K562 (cell line): ENCODE results near the gene IFNK. TPM values are rescaled to one million over a fixed set of nuclear protein-coding genes. Genes with fewer than 3 reads are reported as not detected.

ENCODE experiments used
- ATAC-seq: fragments of 200-7000 bp; cut with Tn5 transposase; 3 replicates; pipeline ENCODE4 v1.9.1; 2020; ENCODE audit warnings: moderate library complexity
- BruUV-seq: library from RNA; stranded (reverse); fragments of 400-500 nt; replicated peaks from 2 replicates; lab custom pipeline; 2021; lab: Mats Ljungman, UMichigan
- CTCF ChIA-PET: fragments of 300-600 bp; formaldehyde crosslinking; extraction: SDS; loops from one replicate; lab custom pipeline; 2021; ENCODE audit warnings: low intra/inter-chr PET ratio; lab: Yijun Ruan, JAX
- POLR2A ChIA-PET: fragments of 300-600, 350-650 bp; sonication (Branson Sonifier 250); formaldehyde crosslinking; extraction: SDS; loops from one replicate; lab custom pipeline; 2021; ENCODE audit warnings: antibody characterized with exemption, inconsistent platforms; lab: Yijun Ruan, JAX
- DNase-seq, 4 experiments: peaks; one replicate each; pipeline versions ENCODE4 v3.0.0 to v3.0.0-alpha.2; 2011 to 2018; ENCODE audit warnings: low spot score in 3 of 4, mixed read lengths in 3 of 4; ENCODE audit errors: extremely low read depth in 1 of 4
- FAIRE-seq: peaks from 2 replicates; lab custom pipeline; 2011; peaks lifted over from hg19 to GRCh38; lab: Jason Lieb, UNC
- H2AFZ ChIP-seq: 2 replicates; pipeline ENCODE4 v1.6.0; 2011; ENCODE audit warnings: low read depth, low read length, control low read depth, inconsistent platforms
- H3K27ac ChIP-seq: fragments of 200-600 bp; 3 replicates; pipeline ENCODE4 v1.8.0; 2011; ENCODE audit warnings: low read depth, mild to moderate bottlenecking, control low read depth, inconsistent platforms, low read length, moderate library complexity, mixed read lengths; ENCODE audit errors: extremely low read depth
- H3K27me3 ChIP-seq, 2 experiments: fragments of 300-600 bp in 1 of 2; 2 replicates in 1 of 2; 3 replicates in 1 of 2; pipeline versions ENCODE4 v1.6.0 to v1.8.0; 2011; ENCODE audit warnings: inconsistent platforms in 2 of 2, low read length in 2 of 2, mild to moderate bottlenecking in 1 of 2, mixed read lengths in 1 of 2, moderate library complexity in 1 of 2; ENCODE audit not compliant: control insufficient read depth in 2 of 2, insufficient read depth in 2 of 2
- H3K36me3 ChIP-seq: fragments of 300-600 bp; 3 replicates; pipeline ENCODE4 v1.8.0; 2011; ENCODE audit warnings: mild to moderate bottlenecking, low read length, inconsistent platforms; ENCODE audit not compliant: control insufficient read depth, insufficient read depth
- H3K4me1 ChIP-seq, 2 experiments: fragments of 200-600 bp in 1 of 2; replicated peaks in 1 of 2; 2 replicates in 1 of 2; 3 replicates in 1 of 2; pipeline versions ENCODE4 v1.5.1 to v1.8.0; 2011; ENCODE audit warnings: inconsistent platforms in 2 of 2, low read length in 2 of 2, mild to moderate bottlenecking in 1 of 2, mixed read lengths in 1 of 2, moderate library complexity in 1 of 2; ENCODE audit not compliant: control insufficient read depth in 2 of 2, insufficient read depth in 2 of 2
- H3K4me2 ChIP-seq: 2 replicates; pipeline ENCODE4 v1.6.1; 2011; ENCODE audit warnings: low read length, control low read depth, inconsistent platforms, mixed read lengths; ENCODE audit not compliant: insufficient read depth
- H3K4me3 ChIP-seq: fragments of 200-600 bp; sonication (generic), shearing (Covaris generic); 2 replicates; pipeline ENCODE4 v1.5.1; 2016; ENCODE audit warnings: control low read depth, inconsistent platforms
- H3K79me2 ChIP-seq: fragments of 200-600 bp; 3 replicates; pipeline ENCODE4 v1.8.0; 2011; ENCODE audit warnings: low read length, inconsistent platforms; ENCODE audit not compliant: control insufficient read depth, insufficient read depth
- H3K9ac ChIP-seq, 2 experiments: 2 replicates each; pipeline versions ENCODE4 v1.6.0 to v1.6.1; 2011; ENCODE audit warnings: low read depth in 2 of 2, low read length in 2 of 2, control low read depth in 1 of 2, inconsistent platforms in 1 of 2, mild to moderate bottlenecking in 1 of 2, mixed read lengths in 1 of 2; ENCODE audit not compliant: insufficient read depth in 1 of 2
- H3K9me1 ChIP-seq: one replicate; pipeline ENCODE4 v1.6.0; 2011; ENCODE audit warnings: inconsistent platforms, mild to moderate bottlenecking, low read length, moderate library complexity; ENCODE audit not compliant: control insufficient read depth, insufficient read depth
- H3K9me3 ChIP-seq: replicated peaks from 2 replicates; pipeline ENCODE4 v1.5.1; 2011; ENCODE audit warnings: low read depth, low read length, inconsistent platforms; ENCODE audit not compliant: control insufficient read depth, insufficient read depth
- H4K20me1 ChIP-seq: replicated peaks from 2 replicates; pipeline ENCODE4 v1.6.1; 2011; ENCODE audit warnings: low read length, inconsistent platforms, mixed read lengths; ENCODE audit not compliant: control insufficient read depth, insufficient read depth
- NR2C1 ChIP-seq, 2 experiments: fragments of 450-650 bp; IDR thresholded peaks; 2 replicates each; pipeline ENCODE4 v1.6.1; 2017; ENCODE audit warnings: mild to moderate bottlenecking in 2 of 2, antibody characterized with exemption in 1 of 2, inconsistent platforms in 1 of 2, missing compliant biosample characterization in 1 of 2, missing genetic modification characterization in 1 of 2
- NR2C2 ChIP-seq, 2 experiments: fragments of 200-800 bp in 1 of 2; sonication (Bioruptor generic) in 1 of 2; sonication (generic) in 1 of 2; formaldehyde crosslinking in 1 of 2; IDR thresholded peaks; 2 replicates each; pipeline versions ENCODE4 v1.6.1 to v1.8.0; 2016 to 2022; ENCODE audit warnings: mild to moderate bottlenecking in 1 of 2, missing compliant biosample characterization in 1 of 2, missing genetic modification characterization in 1 of 2, missing genetic modification reagents in 1 of 2
- SAFB2 ChIP-seq: fragments of 200-400 bp; formaldehyde crosslinking; IDR thresholded peaks from 2 replicates; pipeline ENCODE4 v1.6.1; 2018; ENCODE audit warnings: borderline replicate concordance, low read length, low read depth, moderate library complexity; ENCODE audit not compliant: severe bottlenecking
- ZNF12 ChIP-seq: sonication (generic); formaldehyde crosslinking; IDR thresholded peaks from 2 replicates; pipeline ENCODE4 v1.4.0; 2020; ENCODE audit warnings: mild to moderate bottlenecking, missing genetic modification reagents
- ZNF197 ChIP-seq: fragments of 200-800 bp; sonication (Bioruptor generic); IDR thresholded peaks from 2 replicates; pipeline ENCODE4 v1.6.1; 2016; ENCODE audit warnings: low read depth, missing genetic modification characterization, missing compliant biosample characterization
- ZNF436 ChIP-seq: fragments of 250-450, 450-650 bp; sonication (Bioruptor Pico); formaldehyde crosslinking; IDR thresholded peaks from 2 replicates; pipeline ENCODE4 v1.7.0; 2020; ENCODE audit warnings: mild to moderate bottlenecking
- ZNF584 ChIP-seq: fragments of 200-800 bp; sonication (Bioruptor generic); IDR thresholded peaks from 2 replicates; pipeline ENCODE4 v1.6.1; 2016; ENCODE audit warnings: low read depth, mild to moderate bottlenecking, missing genetic modification characterization, missing compliant biosample characterization
- WGBS: fragments of 100-300 bp; shearing (Covaris generic); methylation state at CpG from one replicate; pipeline ENCODE4 v1.1.6; 2016; ENCODE audit warnings: low coverage, mixed read lengths; ENCODE audit not compliant: insufficient coverage; ENCODE audit errors: missing lambda C conversion rate; 5-methylcytosine and 5-hydroxymethylcytosine counted together
- in situ Hi-C: fragments of 300-500 bp; cut with MboI; formaldehyde crosslinking; loops from 4 replicates; pipeline ENCODE4 v1.15.0; 2018; ENCODE audit warnings: inconsistent platforms, mixed read lengths
- intact Hi-C: fragments of 100-400 bp; cut with micrococcal nuclease; formaldehyde crosslinking; loops from 2 replicates; pipeline ENCODE4 v1.14.2; 2022
- polyA plus RNA-seq, 8 experiments: library from polyadenylated mRNA; depleted of rRNA in 4 of 8; stranded (reverse) in 5 of 8; unstranded in 3 of 8; fragments of >200 nt; fragmentation: Nextera tagmentation in 2 of 8; fragmentation: Illumina TruSeq in 1 of 8; extraction: Ambion mirVana in 2 of 8; extraction: Trizol in 1 of 8; gene quantifications; 2 replicates each; pipeline versions ENCODE4 v1.2.1 to v1.2.3, GENCODE V29; 2011 to 2014; ENCODE audit warnings: inconsistent platforms in 1 of 8, missing spikeins in 1 of 8
- total RNA-seq, 7 experiments: library from RNA; depleted of rRNA in 6 of 7; stranded (reverse); fragments of >200 nt in 6 of 7; fragmentation: Illumina TruSeq in 2 of 7; extraction: Trizol in 2 of 7; gene quantifications; 2 replicates each; pipeline versions ENCODE4 v1.2.1 to v1.2.3, GENCODE V29; 2011 to 2021; ENCODE audit warnings: low replicate concordance in 1 of 7

IFNK gene
- total and polyA plus RNA-seq, 9 of the 15 experiments (the other 6 are each of a cell fraction or from before 2014, with no cell fraction given): 0.11 TPM; not detected in 8

DNA sequence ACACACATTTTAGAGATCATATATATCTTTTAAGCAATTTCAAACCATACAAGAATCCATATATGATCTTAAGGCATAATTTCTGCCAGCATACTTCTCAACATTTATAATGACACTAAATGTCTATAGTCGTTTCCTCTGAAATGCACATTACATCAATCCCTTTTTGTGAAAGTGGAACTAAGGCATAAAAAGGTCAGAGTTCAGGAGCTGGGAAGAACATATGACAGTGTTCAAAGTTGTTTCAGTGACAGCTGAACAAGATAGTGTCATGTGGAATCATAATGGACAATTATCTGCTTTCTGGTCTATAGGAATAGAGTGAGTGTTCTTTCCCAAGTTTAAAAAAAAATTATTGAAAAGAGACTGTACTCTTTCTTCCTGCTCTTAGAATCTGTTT lies 8.0 kb downstream of the IFNK start:
- Histone ChIP-seq H3K4me2 (no peak overlapping the region), H3K27me3 (no peaks in the 10 kb centered on the region), H3K27ac (no peak overlapping the region)
- TF ChIP-seq NR2C1 (IDR thresholded peaks at IDR 0.05) (peak; percentile 58), NR2C1 (tag; IDR thresholded peaks at IDR 0.05) (peak; percentile 65), NR2C2 (CRISPR knock-in tag; IDR thresholded peaks at IDR 0.05) (no peak), NR2C2 (tag; IDR thresholded peaks at IDR 0.05) (peak; percentile 36; the same call in 1 of the 2 replicates), ZNF436 (CRISPR knock-in tag) (no peak)
- TF ChIP-seq, all 486 proteins: peak for 2
- H3K36me3 ChIP-seq: no peaks in the 10 kb centered on the region
- ATAC-seq (no peak), DNase-seq (no peak), FAIRE-seq (no peak)
- ChIA-PET POLR2A (no interaction called here), CTCF (no interaction called here)
- in situ Hi-C loops: loop anchor here (5.0 kb wide), 1 partner anchor 195 kb away; no protein-coding TSS in a partner anchor
- intact Hi-C loops: loop anchor here (10.0 kb wide), 1 partner anchor 97 kb away; no protein-coding TSS in a partner anchor
- no peaks in the 10 kb centered on the region for H3K9me1 ChIP-seq
- H4K20me1 ChIP-seq: no peaks in the 10 kb centered on the region
- 14% methylated on average over 1 of the region's 1 CpG for WGBS
- peaks cover 3 to 7% of the 10 kb centered on the region in 2 experiments; a peak in 4 of 5 replicates for H3K4me1 ChIP-seq
- no peak overlapping the region for H2AFZ ChIP-seq
- no peak overlapping the region for H3K9ac ChIP-seq
- peaks cover 32% of the 10 kb centered on the region for H3K79me2 ChIP-seq
- no peak overlapping the region for H3K4me3 ChIP-seq
- H3K9me3 ChIP-seq: no peaks in the 10 kb centered on the region
- BruUV-seq: no TSS peak

DNA sequence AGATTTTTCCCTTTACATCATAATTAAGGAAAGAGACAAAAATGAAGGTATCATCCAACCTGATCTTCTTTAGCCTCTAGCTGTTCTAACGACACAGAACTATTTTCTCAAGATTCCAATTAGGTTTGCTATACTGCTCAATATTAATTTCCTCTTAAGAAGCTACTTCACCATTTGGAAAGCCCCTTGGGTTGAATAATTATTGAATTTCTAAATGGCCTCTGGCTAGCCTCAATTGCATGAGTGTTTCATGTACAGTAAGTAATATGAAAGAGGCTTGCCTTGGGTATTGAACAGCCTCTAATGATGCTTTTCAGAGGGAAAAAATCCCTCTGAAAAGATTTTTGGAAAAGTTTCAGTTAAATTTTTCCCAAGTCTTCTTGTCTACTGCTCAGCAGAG lies 9.2 kb downstream of the IFNK start:
- TF ChIP-seq ZNF12 (CRISPR knock-in tag): no peak
- no peak for TF ChIP-seq SAFB2
- no peak for TF ChIP-seq ZNF584 (CRISPR knock-in tag)
- TF ChIP-seq ZNF197 (CRISPR knock-in tag): no peak
- TF ChIP-seq, all 486 proteins: peak for 0
- Histone ChIP-seq H3K4me1 (peaks cover 3 to 7% of the 10 kb centered on the region in 2 experiments; a peak in 4 of 5 replicates), H3K27ac (no peak overlapping the region), H4K20me1 (no peaks in the 10 kb centered on the region), H3K27me3 (no peaks in the 10 kb centered on the region), H3K9ac (no peak overlapping the region), H3K4me3 (no peak overlapping the region), H3K36me3 (no peaks in the 10 kb centered on the region), H2AFZ (no peak overlapping the region), H3K9me1 (no peaks in the 10 kb centered on the region), H3K79me2 (peaks cover 21% of the 10 kb centered on the region), H3K4me2 (no peak overlapping the region), H3K9me3 (no peaks in the 10 kb centered on the region)
- POLR2A ChIA-PET: no interaction called here
- no TSS peak for BruUV-seq
- ATAC-seq (no peak), DNase-seq (no peak), FAIRE-seq (no peak)
- in situ Hi-C loops (loop anchor here (5.0 kb wide), 1 partner anchor 196 kb away; no protein-coding TSS in a partner anchor), intact Hi-C loops (loop anchor here (10.0 kb wide), 1 partner anchor 99 kb away; no protein-coding TSS in a partner anchor)
- CTCF ChIA-PET: no interaction called here
- WGBS: 67% methylated on average over 1 of the region's 1 CpG
